GM23248 (cell line): ENCODE results near the gene SGK1.

Source experiments
- EZH2 ChIP-seq: fragments of 200-600 bp; sonication (generic); IDR thresholded peaks from 2 replicates; pipeline ENCODE4 v1.6.1; 2018; ENCODE audit warnings: antibody characterized with exemption, mild to moderate bottlenecking; ENCODE audit not compliant: insufficient read depth, poor library complexity, severe bottlenecking
- EZH2phosphoT487 ChIP-seq: fragments of 200-600 bp; sonication (generic); IDR thresholded peaks from 2 replicates; pipeline ENCODE4 v1.6.1; 2018; ENCODE audit warnings: antibody characterized with exemption, moderate library complexity, mild to moderate bottlenecking, low read depth; ENCODE audit not compliant: insufficient read depth

DNA sequence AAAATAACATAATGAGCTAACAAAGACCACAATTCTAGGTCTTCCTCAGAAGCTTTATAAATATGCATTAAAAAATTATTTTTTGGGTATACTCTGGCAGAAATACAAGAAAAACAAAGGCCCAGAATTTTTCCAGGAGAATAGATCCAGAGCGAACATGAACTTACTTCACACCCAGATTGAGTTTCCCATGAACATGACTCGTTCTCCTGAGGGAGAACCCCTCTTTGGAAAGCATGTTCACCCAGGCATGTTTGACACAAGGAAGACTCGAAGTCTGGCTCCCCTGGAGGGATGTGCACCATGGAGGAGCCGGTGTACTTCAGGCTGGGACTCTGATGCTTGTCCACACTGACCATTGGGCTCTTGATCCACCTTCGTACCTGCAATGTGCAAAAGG, 56.1 kb downstream of the SGK1 start:
- TF ChIP-seq EZH2 (no peak), EZH2phosphoT487 (no peak)
